ENCODE measurements around the gene MBLAC1. TPM values are rescaled to one million over a fixed set of nuclear protein-coding genes. Genes with fewer than 3 reads are reported as not detected.

MBLAC1 gene
- polyA plus RNA-seq, 3 donors, result 0.57 to 0.81 (median 0.59) TPM

DNA sequence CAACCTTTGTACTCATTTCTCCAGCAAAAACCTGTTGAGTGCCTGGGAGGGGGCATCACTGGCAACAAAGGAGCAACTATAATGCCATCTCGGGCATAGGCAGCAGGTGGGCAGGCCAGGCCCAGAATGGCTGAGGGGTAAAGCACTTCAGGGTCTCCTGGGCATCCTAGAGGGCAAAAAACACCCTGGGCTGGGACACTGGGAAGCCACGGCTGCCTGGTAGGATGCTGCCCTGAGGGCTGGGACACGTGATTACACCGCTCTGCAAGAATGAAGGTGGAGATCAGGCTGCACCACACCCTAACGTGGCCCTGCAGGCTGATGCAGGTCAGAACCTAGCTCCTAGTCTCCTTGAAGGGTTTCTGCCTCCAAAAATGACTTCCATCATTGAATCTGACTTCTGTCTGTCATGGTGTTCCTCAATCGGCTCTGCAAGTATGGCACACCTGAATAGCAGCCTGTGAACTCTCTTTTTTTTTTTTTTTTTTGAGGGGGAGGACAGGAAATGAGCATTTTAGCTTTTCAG is 36.3 kb downstream of the MBLAC1 start:
- Histone ChIP-seq H3K4me3 (replicated peaks in 1 of 3; ENCODE audit: low read depth in 2 of 3, low read length in 3 of 3) (no peak overlapping the region), H2AFZ (ENCODE audit: insufficient read depth, low read depth, low read length, poor library complexity, severe bottlenecking) (no peak overlapping the region), H3K4me2 (replicated peaks; ENCODE audit: extremely low read depth, low read length, poor library complexity, severe bottlenecking) (no peak overlapping the region), H4K20me1 (ENCODE audit: insufficient read depth, low read length) (no peaks in the 10 kb centered on the region), H3K79me2 (ENCODE audit: insufficient read depth, low read length) (peaks cover 5% of the 10 kb centered on the region), H3K36me3 (replicated peaks in 1 of 2; ENCODE audit: control insufficient read depth in 1 of 2, insufficient read depth in 2 of 2, low read length in 2 of 2) (no peaks in the 10 kb centered on the region), H3K4me1 (ENCODE audit: control insufficient read depth in 1 of 2, insufficient read depth in 2 of 2, low read length in 2 of 2) (peaks cover 23% of the 10 kb centered on the region in 2 donors), H3K27ac (ENCODE audit: low read depth in 1 of 2, low read length in 2 of 2) (no peak overlapping the region), H3K27me3 (ENCODE audit: control insufficient read depth in 2 of 2, insufficient read depth in 2 of 2, low read length in 2 of 2) (peaks cover 15 to 27% of the 10 kb centered on the region in 2 donors), H3K9ac (ENCODE audit: insufficient read depth, low read length, poor library complexity, severe bottlenecking) (no peak overlapping the region), H3K9me3 (replicated peaks in 1 of 2; ENCODE audit: control insufficient read depth in 1 of 2, insufficient read depth in 1 of 2, low read length in 2 of 2) (peaks cover 0 to 6% of the 10 kb centered on the region in 2 donors)
- TF ChIP-seq, protein P1, sequence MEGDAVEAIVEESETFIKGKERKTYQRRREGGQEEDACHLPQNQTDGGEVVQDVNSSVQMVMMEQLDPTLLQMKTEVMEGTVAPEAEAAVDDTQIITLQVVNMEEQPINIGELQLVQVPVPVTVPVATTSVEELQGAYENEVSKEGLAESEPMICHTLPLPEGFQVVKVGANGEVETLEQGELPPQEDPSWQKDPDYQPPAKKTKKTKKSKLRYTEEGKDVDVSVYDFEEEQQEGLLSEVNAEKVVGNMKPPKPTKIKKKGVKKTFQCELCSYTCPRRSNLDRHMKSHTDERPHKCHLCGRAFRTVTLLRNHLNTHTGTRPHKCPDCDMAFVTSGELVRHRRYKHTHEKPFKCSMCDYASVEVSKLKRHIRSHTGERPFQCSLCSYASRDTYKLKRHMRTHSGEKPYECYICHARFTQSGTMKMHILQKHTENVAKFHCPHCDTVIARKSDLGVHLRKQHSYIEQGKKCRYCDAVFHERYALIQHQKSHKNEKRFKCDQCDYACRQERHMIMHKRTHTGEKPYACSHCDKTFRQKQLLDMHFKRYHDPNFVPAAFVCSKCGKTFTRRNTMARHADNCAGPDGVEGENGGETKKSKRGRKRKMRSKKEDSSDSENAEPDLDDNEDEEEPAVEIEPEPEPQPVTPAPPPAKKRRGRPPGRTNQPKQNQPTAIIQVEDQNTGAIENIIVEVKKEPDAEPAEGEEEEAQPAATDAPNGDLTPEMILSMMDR (IDR thresholded peaks at IDR 0.05), result no peak
- no peak overlapping the region for H3K4me3 Mint-ChIP-seq
- no peak overlapping the region for H3K27ac Mint-ChIP-seq
- intact Hi-C loops (cut with micrococcal nuclease), result no loop called here
- DNase-seq, result no peak
- WGBS (ENCODE audit: insufficient coverage), result 97% methylated on average over 5 of the region's 6 CpGs
- peaks cover 25% of the 10 kb centered on the region for H3K4me1 Mint-ChIP-seq
- peaks cover 0 to 8% (median 2%) of the 10 kb centered on the region in 7 donors for H3K9me3 Mint-ChIP-seq
- H3K27me3 Mint-ChIP-seq (ENCODE audit: low read depth in 3 of 3), result peaks cover 31 to 53% (median 43%) of the 10 kb centered on the region in 3 donors
- peaks cover 0 to 4% of the 10 kb centered on the region in 2 donors for H3K36me3 Mint-ChIP-seq

DNA sequence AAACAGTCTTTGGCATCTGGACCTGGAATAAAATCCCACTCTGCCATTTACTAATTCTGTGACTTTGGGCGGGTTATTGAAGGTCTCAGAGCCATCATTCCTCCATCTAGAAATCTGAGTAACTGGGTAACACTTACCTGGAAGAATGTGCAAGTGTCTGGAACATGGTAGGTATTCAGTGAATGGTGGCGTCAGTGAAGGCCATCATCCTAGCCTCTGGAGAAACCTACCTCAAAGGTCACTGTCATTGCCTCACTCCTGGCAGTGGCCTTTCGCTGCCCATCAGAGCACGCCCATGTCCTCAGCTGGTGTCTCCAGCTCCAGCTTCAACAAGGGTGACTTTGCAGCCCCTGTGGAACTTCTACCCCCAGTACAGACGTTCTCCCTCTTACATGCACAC is 37.1 kb downstream of the MBLAC1 start:
- WGBS (ENCODE audit: insufficient coverage), result 100% methylated on average over 4 of the region's 5 CpGs
- Histone ChIP-seq H2AFZ (ENCODE audit: insufficient read depth, low read depth, low read length, poor library complexity, severe bottlenecking) (no peak overlapping the region), H3K27ac (ENCODE audit: low read depth in 1 of 2, low read length in 2 of 2) (no peak overlapping the region), H3K36me3 (replicated peaks in 1 of 2; ENCODE audit: control insufficient read depth in 1 of 2, insufficient read depth in 2 of 2, low read length in 2 of 2) (no peaks in the 10 kb centered on the region), H3K9ac (ENCODE audit: insufficient read depth, low read length, poor library complexity, severe bottlenecking) (no peak overlapping the region), H3K4me2 (replicated peaks; ENCODE audit: extremely low read depth, low read length, poor library complexity, severe bottlenecking) (no peak overlapping the region), H3K27me3 (ENCODE audit: control insufficient read depth in 2 of 2, insufficient read depth in 2 of 2, low read length in 2 of 2) (peaks cover 17 to 35% of the 10 kb centered on the region in 2 donors), H3K9me3 (replicated peaks in 1 of 2; ENCODE audit: control insufficient read depth in 1 of 2, insufficient read depth in 1 of 2, low read length in 2 of 2) (peaks cover 0 to 6% of the 10 kb centered on the region in 2 donors), H3K4me1 (ENCODE audit: control insufficient read depth in 1 of 2, insufficient read depth in 2 of 2, low read length in 2 of 2) (peaks cover 27 to 28% of the 10 kb centered on the region in 2 donors), H4K20me1 (ENCODE audit: insufficient read depth, low read length) (no peaks in the 10 kb centered on the region), H3K79me2 (ENCODE audit: insufficient read depth, low read length) (no peaks in the 10 kb centered on the region), H3K4me3 (replicated peaks in 1 of 3; ENCODE audit: low read depth in 2 of 3, low read length in 3 of 3) (no peak overlapping the region)
- Mint-ChIP-seq H3K9me3 (peaks cover 0 to 11% (median 6%) of the 10 kb centered on the region in 7 donors), H3K4me3 (no peak overlapping the region), H3K36me3 (peaks cover 0 to 7% of the 10 kb centered on the region in 2 donors), H3K4me1 (peaks cover 30% of the 10 kb centered on the region), H3K27me3 (ENCODE audit: low read depth in 3 of 3) (peaks cover 39 to 61% (median 51%) of the 10 kb centered on the region in 3 donors), H3K27ac (no peak overlapping the region)
- TF ChIP-seq, protein P1 (IDR thresholded peaks at IDR 0.05), result no peak
- no peak for DNase-seq
- intact Hi-C loops (cut with micrococcal nuclease), result no loop called here
